SK-N-MC (cell line): ENCODE measurements around the gene FLNC.

Experiments
- EZH2 ChIP-seq: fragments of 200-600 bp; sonication (generic); IDR thresholded peaks from one replicate; pipeline ENCODE4 v1.6.1; 2017; ENCODE audit warnings: antibody characterized with exemption
- FOXP2 ChIP-seq: optimal IDR thresholded peaks from 2 replicates; pipeline ENCODE3; 2011; ENCODE audit warnings: mild to moderate bottlenecking, moderate library complexity; ENCODE audit not compliant: insufficient read depth; ENCODE audit errors: extremely low read length, control extremely low read depth
- POLR2AphosphoS5 ChIP-seq: IDR thresholded peaks from 2 replicates; pipeline ENCODE4 v1.6.1; 2012; ENCODE audit warnings: mild to moderate bottlenecking, low read depth, low read length, borderline replicate concordance

- TF ChIP-seq POLR2AphosphoS5 (no peak), EZH2 (no peak), FOXP2 (no peak)
These were observed 35.8 kb upstream of the FLNC start for GRCh38 chr7:128794436-128794835.
